ENCODE data around the gene DEDD2.

DEDD2 gene

GRCh38 chr19:42197375-42197817, 20.1 kb downstream of the DEDD2 start:
- no peak for DNase-seq

- no peak for DNase-seq
Observed at GRCh38 chr19:42196011-42197001, 21.2 kb downstream of the DEDD2 start.

- DNase-seq, result no peak
Observed at GRCh38 chr19:42193706-42194105, 23.8 kb downstream of the DEDD2 start.

GRCh38 chr19:42193294-42193693, 24.2 kb downstream of the DEDD2 start:
- DNase-seq, result no peak

- DNase-seq, result peak; percentile 71
Observed at GRCh38 chr19:42191855-42192254, 25.6 kb downstream of the DEDD2 start.

GRCh38 chr19:42191330-42191729, 26.1 kb downstream of the DEDD2 start:
- DNase-seq, result no peak

- no peak for DNase-seq
Observed at GRCh38 chr19:42189133-42189532, 28.3 kb downstream of the DEDD2 start.

- no peak for DNase-seq
Observed at GRCh38 chr19:42188665-42189064, 28.8 kb downstream of the DEDD2 start.

- no peak for DNase-seq
Observed at GRCh38 chr19:42185277-42185676, 32.2 kb downstream of the DEDD2 start.

GRCh38 chr19:42184401-42184861, 33.0 kb downstream of the DEDD2 start:
- DNase-seq, result peak; percentile 74

GRCh38 chr19:42178791-42179674, 38.4 kb downstream of the DEDD2 start:
- DNase-seq, result no peak

- no peak for DNase-seq
Observed at GRCh38 chr19:42177686-42178019, 39.8 kb downstream of the DEDD2 start.

- DNase-seq, result peak; percentile 98
Observed at GRCh38 chr19:42176990-42177685, 40.3 kb downstream of the DEDD2 start.

GRCh38 chr19:42176649-42176989, 40.9 kb downstream of the DEDD2 start:
- peak; percentile 95 for DNase-seq

GRCh38 chr19:42175952-42176648, 41.4 kb downstream of the DEDD2 start:
- DNase-seq, result no peak

GRCh38 chr19:42174958-42175734, 42.3 kb downstream of the DEDD2 start:
- no peak for DNase-seq

- no peak for DNase-seq
Observed at GRCh38 chr19:42174188-42174587, 43.3 kb downstream of the DEDD2 start.

- DNase-seq, result no peak
Observed at GRCh38 chr19:42173695-42174094, 43.8 kb downstream of the DEDD2 start.

GRCh38 chr19:42172261-42172660, 45.2 kb downstream of the DEDD2 start:
- DNase-seq, result no peak

- no peak for DNase-seq
Observed at GRCh38 chr19:42170715-42171114, 46.8 kb downstream of the DEDD2 start.

Measured in COR-L47 (cell line).